Measurements from ENCODE around the gene IL22RA2.
"Not testable (repeated sequence)": the region's sequence is repeated elsewhere in the genome, so short reads cannot be mapped to it uniquely, and the experiment has no call there.

IL22RA2 gene

DNA sequence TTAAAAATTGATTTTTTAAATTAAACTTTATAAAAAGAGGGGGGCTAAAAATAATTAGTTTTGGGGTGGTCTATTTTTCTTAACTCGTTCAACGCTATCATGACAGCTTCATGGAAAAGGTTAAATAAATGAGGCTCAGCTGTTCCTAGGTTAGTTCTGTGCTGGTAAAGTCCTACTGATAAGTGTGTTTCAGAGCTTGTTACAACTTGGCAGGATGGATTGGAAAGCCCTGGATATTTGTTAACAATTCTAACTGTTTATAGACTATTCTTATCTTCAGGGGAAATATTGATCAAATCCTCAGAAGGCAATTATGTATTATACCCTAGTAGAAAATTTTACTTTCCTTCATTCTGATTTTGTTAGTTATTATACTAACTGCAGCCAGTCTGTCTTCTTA is 50.4 kb downstream of the IL22RA2 start:
- no peak for DNase-seq (ENCODE audit: low read depth in 2 of 2)

DNA sequence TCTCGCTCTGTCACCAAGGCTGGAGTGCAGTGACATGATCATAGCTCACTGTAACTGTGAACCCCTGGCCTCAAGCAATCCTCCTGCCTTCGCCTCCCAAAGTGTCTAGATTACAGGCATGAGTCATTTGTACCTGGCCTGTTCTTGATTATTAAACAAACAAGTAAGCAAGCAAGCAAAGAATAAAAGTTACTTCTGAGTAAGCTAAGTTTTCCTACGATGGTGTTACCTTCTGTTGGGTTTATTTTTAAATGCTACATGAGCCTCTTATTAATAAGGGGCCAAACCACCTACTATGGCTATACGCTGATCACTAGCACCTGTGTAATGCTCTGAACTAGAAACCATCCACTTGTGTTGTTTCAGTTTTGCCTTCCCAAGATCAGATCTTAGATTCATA is 50.8 kb downstream of the IL22RA2 start:
- no peak for DNase-seq (ENCODE audit: low read depth in 2 of 2)

DNA sequence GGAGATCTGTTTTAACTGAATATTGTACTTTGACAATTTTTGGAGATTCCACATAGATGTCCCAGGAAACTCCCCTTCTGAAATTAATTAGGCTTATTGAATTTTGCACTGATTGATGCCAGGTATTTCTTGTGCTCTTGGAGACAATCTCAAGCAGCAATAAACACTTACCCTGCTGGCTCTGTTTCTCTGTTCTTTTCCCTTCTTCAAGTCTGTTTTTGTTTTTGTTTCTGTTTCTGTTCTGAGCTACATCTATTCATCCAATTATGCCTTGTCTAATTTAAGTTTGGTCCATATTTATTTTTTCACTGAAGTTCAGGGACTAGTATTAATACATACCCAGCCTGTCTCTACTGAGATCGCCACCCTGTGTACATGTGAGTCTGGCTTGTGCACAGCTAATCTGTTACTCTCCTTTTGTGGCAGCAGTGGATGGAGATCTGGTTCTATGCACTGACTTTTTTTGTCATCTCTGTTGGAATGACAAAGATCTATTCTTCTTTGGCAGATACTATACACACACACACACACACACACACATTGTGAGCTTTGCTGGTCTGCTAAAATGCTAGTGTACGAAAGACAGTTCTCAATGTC is 51.9 kb downstream of the IL22RA2 start:
- no peak for DNase-seq (ENCODE audit: low read depth in 2 of 2)

DNA sequence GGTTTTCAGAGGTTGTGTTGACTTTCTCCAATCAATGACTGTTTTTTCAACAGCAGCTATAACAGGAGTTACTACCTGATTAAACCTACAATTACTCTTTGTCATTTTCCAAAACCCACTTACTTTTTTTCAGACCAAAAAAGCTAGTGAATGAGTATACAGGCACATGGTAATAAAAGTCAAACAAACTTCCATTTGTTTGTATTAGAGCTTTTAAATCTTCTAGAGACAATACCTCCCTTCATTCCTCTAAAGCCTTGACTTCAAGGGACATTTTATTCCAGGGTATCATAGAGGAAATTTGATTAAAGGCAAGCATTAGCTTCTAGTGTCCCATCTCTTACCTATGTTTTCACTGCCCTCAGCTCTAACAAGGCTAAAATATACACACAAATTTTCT is 52.7 kb downstream of the IL22RA2 start:
- DNase-seq (ENCODE audit: low read depth in 2 of 2), result no peak

DNA sequence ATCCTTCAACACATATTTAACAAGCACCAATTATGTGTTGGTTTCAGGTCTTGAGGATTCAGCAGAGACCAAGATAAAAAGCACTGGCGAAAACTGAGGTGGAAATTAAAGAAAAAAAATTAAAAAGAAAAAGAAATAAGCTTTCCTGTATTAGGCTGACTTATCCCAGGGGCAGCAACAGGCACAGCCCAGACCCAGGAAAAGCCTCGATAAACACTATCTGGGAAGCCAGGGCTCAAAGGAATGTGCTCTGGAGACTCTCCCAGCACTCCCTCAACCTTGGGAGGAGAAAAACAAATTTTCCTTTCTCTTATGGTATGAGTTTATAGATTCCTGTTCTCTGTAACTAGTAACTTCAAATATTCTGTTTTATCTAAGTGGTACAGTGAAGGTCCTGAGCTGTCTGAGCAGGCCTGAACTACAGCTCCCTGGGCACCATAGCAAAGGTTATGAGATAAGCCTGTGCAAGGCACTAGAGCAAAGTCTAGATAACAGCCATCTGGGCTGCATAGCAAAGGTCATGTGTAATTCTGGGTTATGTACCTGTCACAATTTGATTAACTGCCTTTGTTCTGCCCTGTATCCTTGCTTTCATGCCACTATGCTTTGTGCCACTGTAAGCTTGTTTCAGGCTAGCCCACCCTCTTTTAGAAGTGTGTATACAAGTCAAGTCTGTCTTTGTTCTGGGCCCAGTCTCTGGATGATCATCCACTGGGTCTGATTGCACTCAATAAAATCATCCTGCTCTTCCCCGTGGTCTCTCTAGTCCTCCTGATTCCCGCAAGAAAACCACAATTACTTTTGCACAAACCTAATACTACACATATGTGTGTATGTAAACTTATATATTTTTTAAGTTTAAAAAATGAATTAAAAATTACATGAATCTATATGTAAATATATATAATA is 54.0 kb downstream of the IL22RA2 start:
- no peak for DNase-seq (ENCODE audit: low read depth in 2 of 2)

DNA sequence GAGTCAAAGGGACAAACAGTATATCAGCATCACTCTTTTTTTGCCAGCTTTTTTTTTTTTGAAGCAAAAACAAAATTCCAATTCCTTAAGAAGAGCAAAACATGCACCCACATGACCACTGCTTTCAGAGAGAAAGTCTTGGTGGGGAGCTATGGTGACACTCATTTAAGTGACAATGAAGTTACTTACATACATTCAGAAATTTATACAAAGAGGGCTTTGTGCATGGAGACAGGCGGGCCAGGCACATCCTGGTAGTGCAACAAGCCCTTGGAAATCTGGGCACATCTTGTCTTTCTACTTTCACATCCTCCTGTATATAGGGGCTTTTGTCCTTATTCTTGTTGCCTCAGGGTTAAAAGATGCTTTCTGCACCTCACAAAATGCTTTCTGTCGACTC is 55.9 kb downstream of the IL22RA2 start:
- no peak for DNase-seq (ENCODE audit: low read depth in 2 of 2)

DNA sequence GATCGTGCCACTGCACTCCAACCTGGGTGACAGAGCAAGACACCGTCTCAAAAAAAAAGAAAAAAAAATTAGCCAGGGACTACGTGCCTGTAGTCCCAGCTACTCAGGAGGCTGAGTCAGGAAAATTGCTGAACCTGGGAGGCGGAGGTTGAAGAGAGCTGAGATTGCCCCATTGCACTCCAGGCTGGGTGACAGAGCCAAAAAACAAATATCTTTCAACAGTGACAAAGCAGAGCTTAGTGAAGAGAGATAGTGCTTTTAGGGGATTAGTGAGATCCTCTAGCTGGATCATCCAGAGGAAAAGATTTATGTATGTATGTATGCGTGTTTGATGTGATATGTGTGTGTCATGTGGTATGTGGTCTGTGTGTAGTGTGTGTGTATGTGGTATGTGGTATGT is 56.6 kb downstream of the IL22RA2 start:
- DNase-seq (ENCODE audit: low read depth in 2 of 2), result no peak

DNA sequence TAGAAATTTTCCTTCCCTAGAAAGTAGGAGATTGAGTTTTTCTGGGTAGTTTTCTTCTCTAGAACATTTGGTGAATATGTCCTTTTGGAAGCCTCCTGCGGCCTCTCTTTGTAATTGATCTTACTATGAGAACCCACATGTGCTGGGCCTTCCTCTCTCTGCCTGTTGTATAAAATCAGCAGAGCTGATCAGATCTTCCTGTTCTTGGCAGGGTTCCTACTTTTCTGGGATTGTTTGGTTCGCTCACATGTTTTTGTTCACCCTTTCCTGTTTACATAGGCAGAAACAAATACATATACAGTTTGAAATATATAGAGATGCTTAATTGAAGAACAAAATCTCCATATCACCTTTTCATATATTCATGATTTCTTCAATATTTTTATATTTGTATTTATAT is 57.8 kb downstream of the IL22RA2 start:
- DNase-seq (ENCODE audit: low read depth in 2 of 2), result no peak

DNA sequence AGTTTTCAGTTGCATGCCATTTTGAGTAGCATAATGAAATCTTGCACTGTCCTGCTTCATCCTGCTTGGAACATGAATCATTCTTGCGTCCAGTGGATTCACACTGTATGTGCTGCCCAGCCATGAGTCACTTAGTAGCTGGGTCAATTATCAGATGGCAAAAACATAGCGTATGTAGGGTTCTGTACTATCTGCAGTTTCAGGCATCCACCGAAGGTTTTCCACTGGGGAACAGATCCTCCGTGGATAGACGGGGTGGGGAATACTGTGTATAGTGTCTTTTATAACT is 61.4 kb downstream of the IL22RA2 start:
- DNase-seq (ENCODE audit: low read depth in 2 of 2), result no peak

DNA sequence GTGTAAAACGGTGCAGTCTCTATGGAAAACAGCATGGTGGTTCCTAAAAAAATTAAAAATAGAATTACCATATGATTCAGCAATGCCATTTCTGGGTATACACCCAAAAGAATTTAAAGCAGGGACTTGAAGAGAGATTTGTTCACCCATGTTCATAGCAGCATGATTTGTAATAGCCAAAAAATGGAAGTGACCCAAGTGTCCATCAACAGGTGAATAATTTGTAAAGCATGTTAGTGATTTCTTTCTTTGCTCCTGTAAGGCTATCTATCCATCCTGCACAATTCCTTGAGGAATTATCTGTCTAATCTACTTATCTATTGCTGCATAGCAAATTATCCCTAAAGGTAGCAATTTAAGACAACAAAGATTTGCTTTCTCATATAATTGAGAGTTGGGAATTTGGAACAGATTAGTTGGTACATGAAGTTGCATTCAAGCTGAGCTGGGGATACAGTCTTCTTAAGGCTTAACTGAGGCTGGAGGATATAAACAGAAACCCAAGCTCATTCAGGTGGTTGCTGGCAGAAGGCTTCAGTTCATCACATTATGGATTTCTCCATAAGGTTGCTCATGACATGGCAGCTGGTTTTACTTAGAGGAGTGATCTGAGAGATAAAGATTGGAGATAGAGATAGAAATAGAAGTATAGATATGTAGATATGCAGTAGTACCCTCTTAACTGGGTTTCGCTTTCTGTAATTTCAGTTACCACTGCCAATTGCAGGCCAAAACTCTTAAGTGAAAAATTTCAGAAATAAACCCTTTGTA is 62.0 kb downstream of the IL22RA2 start:
- DNase-seq (ENCODE audit: low read depth in 2 of 2), result no peak

DNA sequence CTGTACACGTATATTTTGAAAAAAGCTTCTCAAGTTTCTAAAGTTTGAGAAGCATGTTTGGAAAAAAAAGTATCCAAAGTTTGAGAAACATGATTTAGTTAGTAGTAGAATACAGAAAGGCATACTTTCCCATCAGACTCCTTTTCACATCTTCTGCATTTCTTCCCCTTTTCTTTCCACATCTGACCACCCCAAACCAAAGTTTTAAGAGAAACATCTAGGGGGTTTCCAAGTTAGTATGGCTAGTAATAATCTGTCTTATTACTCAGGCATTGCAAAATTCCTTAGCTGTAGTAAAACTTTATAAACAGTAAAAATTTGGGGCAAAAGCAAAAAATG is 65.7 kb downstream of the IL22RA2 start:
- DNase-seq (ENCODE audit: low read depth in 2 of 2), result no peak

DNA sequence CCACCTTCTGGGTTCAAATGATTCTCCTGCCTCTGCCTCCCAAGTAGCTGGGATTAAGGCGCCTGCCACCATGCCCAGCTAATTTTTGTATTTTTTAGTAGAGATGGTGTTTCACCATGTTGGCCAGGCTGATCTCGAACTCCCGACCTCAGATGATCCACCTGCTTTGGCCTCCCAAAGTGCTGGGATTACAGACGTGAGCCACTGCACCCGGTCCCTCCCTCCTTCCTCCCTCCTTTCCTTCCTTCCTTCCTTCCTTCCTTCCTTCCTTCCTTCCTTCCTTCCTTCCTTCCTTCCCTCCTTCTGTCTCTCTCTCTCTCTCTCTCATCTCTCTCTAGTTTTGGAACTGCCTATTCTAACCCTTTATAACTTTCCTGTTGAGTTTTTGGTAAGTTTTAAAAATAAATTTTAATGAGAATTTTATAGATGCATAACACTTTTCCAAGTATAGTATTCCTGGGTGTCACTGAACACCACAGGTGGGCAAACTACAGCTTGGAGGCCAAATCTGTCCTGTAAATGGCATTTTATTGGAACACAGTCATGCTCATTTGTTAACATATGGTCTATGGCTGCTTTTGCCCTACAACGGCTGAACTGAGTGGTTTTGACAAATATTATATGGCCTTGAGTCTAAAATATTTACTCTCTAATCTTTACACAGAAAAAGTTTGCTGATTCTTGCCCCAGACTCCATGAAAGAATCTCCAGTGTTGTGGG is 66.2 kb downstream of the IL22RA2 start:
- DNase-seq (ENCODE audit: low read depth in 2 of 2), result not testable (repeated sequence)

DNA sequence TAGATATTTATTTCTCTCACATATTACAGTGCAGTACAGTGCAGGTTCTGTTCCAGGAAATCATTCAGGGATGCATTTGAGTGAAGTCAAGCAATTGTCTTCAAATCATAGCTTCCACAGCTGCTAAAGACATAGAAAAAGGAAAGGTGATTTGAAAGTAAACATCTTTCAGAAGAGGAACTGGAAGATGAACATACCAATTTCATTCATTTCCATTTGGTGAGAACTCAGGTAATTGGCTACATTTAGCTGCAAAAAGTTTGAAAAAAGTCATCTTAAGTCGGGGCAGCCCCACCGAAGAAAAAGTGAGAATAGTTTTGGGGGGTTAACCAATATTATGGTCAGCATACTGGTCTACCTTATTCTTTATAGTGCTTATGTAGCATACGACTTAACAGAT is 67.3 kb downstream of the IL22RA2 start:
- no peak for DNase-seq (ENCODE audit: low read depth in 2 of 2)

DNA sequence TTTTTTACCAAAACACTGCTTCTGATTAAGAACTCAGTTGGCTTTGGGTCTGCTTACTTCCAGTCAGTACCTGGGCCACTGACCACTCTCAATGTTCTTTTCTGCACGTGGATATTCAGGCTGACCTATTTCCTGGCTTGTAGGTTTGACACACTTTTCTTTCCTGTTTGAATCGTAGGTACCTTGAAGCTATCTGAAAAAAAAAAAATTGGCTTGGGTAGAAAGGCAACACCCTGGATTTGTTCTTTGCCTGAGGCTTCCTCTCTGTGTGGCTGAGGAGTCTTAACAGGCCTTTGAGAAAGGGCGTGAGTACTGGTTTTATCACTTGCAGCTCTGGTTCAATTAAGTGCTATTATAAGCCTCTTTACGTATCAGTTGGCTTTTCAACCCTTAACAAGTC is 68.1 kb downstream of the IL22RA2 start:
- no peak for DNase-seq (ENCODE audit: low read depth in 2 of 2)

DNA sequence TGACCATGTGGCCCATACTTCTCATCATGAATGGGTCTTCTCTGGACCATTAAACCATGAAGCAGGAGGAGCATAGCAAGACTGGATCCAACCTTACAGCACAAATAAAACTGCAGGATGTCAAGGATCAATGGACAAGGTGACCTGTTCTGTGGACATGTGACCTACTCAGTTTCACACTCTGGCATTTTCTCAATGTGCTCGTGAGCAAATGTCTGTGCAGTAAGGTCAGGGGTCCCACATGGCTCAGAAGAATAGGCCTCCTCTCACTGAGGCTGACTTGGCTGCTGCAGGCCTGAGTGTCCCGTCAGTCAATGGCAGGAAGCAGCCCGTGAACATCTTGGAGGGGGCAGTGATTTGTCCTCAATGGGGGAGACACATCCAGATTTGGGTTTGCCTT is 68.5 kb downstream of the IL22RA2 start:
- no peak for DNase-seq (ENCODE audit: low read depth in 2 of 2)

DNA sequence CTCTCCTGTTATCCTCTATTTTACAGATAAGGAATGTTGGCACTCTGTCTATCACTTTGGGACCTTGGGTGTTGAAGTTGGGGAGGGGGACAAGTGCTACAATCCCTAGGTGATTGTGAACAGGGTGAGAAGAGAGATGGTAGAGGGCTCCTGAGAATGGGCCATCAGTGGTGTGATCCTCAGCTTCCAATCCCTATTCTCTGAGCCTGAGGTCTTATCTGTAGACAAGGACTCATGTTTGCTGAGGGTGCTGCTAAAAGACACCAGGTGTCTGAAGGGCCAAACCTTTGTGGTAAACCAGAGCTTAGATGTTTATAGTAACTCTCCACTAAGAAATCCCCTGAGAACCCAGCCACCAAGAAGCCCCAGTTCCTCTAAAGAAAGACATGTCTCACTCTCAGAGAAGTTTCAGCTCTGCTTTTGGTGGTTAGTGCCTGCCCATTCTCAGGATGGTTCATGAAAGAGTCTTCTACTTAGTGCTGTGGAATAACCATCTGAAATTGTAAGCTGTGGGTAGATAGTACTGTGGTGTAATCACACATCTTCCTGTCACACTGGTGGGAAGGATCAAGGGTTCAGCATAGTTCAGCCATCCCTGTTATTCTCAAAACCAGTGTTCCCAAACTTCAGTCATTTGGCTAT is 70.5 kb downstream of the IL22RA2 start:
- DNase-seq (ENCODE audit: low read depth in 2 of 2), result no peak

DNA sequence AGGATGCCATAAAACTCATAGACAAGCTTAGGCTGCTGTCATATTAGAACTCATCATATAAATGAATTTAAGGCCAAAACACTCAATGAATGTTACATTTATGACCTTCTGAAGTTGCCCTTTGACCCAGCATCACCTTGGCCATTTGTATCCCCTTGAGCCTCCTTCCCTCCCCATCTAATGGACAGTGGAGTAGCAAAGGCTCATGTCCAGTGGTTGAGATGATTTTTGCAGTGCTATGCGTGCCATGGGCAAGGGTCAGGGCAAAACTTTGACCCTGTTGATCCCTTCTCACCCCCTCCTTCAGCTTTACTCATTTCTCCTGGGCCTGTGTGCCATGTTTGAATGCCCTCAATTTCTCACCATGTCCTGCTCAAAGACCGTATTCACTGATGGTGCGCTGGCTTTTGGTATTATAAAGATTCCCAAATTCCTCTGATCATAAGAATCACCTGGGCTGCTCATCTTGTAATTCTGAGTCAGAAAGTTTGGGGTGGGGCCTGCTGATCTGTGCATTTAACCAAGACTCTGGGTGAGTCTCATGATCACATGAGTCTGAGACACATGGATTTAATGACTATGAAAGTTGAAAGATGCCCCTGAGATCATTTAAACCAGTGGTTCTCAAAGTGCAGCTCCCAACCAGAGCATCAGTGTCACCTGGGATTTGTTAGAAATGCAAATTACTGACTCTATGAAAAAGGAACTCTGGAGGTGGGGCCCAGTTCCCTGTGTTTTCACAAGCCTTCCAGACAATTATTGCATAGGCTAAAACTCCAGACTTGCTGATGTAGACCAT is 71.2 kb downstream of the IL22RA2 start:
- no peak for DNase-seq (ENCODE audit: low read depth in 2 of 2)

DNA sequence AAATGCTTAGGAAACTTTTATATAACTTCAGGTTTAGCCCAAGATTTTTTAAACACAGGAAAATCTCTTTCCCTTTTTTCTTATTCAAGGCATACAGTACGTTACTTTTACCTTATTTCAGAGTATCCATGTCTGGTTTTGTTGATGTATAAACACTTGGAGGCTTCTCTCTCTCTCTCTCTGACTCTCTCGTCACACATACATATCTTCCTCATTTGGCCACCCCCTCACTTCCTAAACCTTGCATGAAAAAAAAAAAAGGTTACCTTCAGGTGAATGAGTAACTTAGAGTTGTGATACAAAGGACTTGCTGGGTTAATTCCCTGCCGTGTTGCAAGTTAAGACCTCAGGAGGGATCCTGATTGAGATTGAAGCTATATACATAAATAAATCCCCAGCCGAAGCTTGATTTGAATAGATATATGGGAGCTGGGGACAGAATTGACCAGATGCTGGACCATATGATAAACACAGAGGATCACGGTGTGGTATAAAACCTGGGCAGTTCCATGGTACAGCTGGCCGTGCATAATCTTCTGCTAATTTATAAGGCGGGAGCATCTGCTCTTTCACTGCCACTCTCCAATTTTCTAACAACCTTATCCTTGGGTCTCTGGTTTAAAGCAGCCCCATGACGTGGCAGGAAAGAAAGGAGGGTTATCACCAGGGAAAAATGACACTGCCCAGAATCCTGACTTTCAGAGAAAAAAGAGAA is 73.6 kb downstream of the IL22RA2 start:
- no peak for DNase-seq (ENCODE audit: low read depth in 2 of 2)

DNA sequence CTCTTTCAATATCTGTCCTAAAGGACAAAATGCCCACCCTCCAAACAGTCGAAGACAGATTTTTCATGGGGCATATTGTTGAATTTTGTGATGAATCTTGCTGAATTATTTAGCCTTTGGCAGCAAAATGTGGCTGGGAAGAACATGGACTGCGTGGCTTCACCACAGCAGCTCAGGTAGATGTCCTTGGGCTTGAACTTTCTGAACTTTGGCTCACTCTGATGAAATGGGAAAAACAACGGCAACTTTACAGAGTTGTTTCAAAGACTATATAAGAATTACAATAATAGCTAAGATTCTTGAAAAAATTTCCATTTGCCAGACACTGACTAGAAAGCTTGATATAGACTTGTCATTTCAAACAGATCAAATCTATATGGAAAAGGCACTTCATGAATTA is 75.9 kb downstream of the IL22RA2 start:
- DNase-seq (ENCODE audit: low read depth in 2 of 2), result no peak

DNA sequence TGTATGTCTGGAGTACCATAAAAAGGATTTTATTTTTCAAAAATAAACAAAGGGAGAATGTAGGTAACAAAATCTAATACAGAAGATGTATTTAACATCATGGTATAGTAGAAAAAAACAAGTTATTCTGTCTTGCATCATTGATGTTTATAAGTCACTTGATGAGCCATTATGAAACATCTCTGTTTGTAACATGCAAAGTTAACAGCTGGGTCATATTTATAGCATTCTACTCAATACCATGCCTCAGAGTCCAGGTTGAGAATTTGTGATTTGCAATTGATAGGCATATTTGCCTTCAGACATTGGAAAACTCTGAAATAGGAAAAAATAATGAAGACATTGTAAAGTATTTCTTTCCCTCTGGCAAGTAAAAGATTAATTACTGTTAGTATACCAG is 76.4 kb downstream of the IL22RA2 start:
- no peak for DNase-seq (ENCODE audit: low read depth in 2 of 2)
